ENCODE measurements around the gene ADGRL3.
"Not testable (repeated sequence)": the region's sequence is repeated elsewhere in the genome, so short reads cannot be mapped to it uniquely, and the experiment has no call there.

ADGRL3 gene

GRCh38 chr4:61628727-61629126 is 428.6 kb downstream of the ADGRL3 start:
- Histone ChIP-seq H4K20me1 (ENCODE audit: insufficient read depth, low read length) (no peaks in the 10 kb centered on the region), H3K27ac (ENCODE audit: low read length) (no peak overlapping the region), H3K9ac (ENCODE audit: low read length) (no peak overlapping the region), H3K4me3 (ENCODE audit: low read length) (no peak overlapping the region), H3K4me1 (ENCODE audit: low read length) (no peaks in the 10 kb centered on the region), H3K9me3 (ENCODE audit: insufficient read depth, low read length) (no peaks in the 10 kb centered on the region), H3K79me2 (ENCODE audit: low read length) (no peaks in the 10 kb centered on the region), H3K4me2 (ENCODE audit: low read length) (no peak overlapping the region), H3K36me3 (replicated peaks; ENCODE audit: low read depth, low read length) (no peaks in the 10 kb centered on the region), H3K27me3 (ENCODE audit: low read depth, low read length) (no peaks in the 10 kb centered on the region), H2AFZ (ENCODE audit: low read depth, low read length) (no peak overlapping the region)
- TF ChIP-seq CTCF (IDR thresholded peaks at IDR 0.05; ENCODE audit: low read depth, low read length) (no peak), EZH2phosphoT487 (IDR thresholded peaks at IDR 0.05; ENCODE audit: low read depth) (no peak)

- Histone ChIP-seq H3K9ac (ENCODE audit: low read length) (no peak overlapping the region), H3K27me3 (ENCODE audit: low read depth, low read length) (no peaks in the 10 kb centered on the region), H3K79me2 (ENCODE audit: low read length) (no peaks in the 10 kb centered on the region), H4K20me1 (ENCODE audit: insufficient read depth, low read length) (no peaks in the 10 kb centered on the region), H3K4me2 (ENCODE audit: low read length) (no peak overlapping the region), H3K4me3 (ENCODE audit: low read length) (no peak overlapping the region), H3K27ac (ENCODE audit: low read length) (no peak overlapping the region), H3K9me3 (ENCODE audit: insufficient read depth, low read length) (no peaks in the 10 kb centered on the region), H3K36me3 (replicated peaks; ENCODE audit: low read depth, low read length) (no peaks in the 10 kb centered on the region), H2AFZ (ENCODE audit: low read depth, low read length) (no peak overlapping the region), H3K4me1 (ENCODE audit: low read length) (no peaks in the 10 kb centered on the region)
- no peak for TF ChIP-seq EZH2phosphoT487 (IDR thresholded peaks at IDR 0.05; ENCODE audit: low read depth)
- TF ChIP-seq CTCF (IDR thresholded peaks at IDR 0.05; ENCODE audit: low read depth, low read length): no peak
Measured at GRCh38 chr4:61630548-61630947, 430.4 kb downstream of the ADGRL3 start.

- Histone ChIP-seq H2AFZ (ENCODE audit: low read depth, low read length) (no peak overlapping the region), H3K9me3 (ENCODE audit: insufficient read depth, low read length) (no peaks in the 10 kb centered on the region), H3K27me3 (ENCODE audit: low read depth, low read length) (no peaks in the 10 kb centered on the region), H3K79me2 (ENCODE audit: low read length) (no peaks in the 10 kb centered on the region), H3K27ac (ENCODE audit: low read length) (no peak overlapping the region), H3K9ac (ENCODE audit: low read length) (no peak overlapping the region), H3K4me1 (ENCODE audit: low read length) (no peaks in the 10 kb centered on the region; the same call in 1 of the 2 replicates), H4K20me1 (ENCODE audit: insufficient read depth, low read length) (no peaks in the 10 kb centered on the region), H3K4me3 (ENCODE audit: low read length) (no peak overlapping the region), H3K4me2 (ENCODE audit: low read length) (no peak overlapping the region), H3K36me3 (replicated peaks; ENCODE audit: low read depth, low read length) (no peaks in the 10 kb centered on the region)
- no peak for TF ChIP-seq CTCF (IDR thresholded peaks at IDR 0.05; ENCODE audit: low read depth, low read length)
- no peak for TF ChIP-seq EZH2phosphoT487 (IDR thresholded peaks at IDR 0.05; ENCODE audit: low read depth)
Measured at GRCh38 chr4:61638591-61638990, 438.5 kb downstream of the ADGRL3 start.

- not testable (repeated sequence) for H4K20me1 ChIP-seq (ENCODE audit: insufficient read depth, low read length); H3K36me3 ChIP-seq (replicated peaks; ENCODE audit: low read depth, low read length); H3K79me2 ChIP-seq (ENCODE audit: low read length); H2AFZ ChIP-seq (ENCODE audit: low read depth, low read length); H3K9ac ChIP-seq (ENCODE audit: low read length); H3K27me3 ChIP-seq (ENCODE audit: low read depth, low read length); H3K9me3 ChIP-seq (ENCODE audit: insufficient read depth, low read length); H3K4me3 ChIP-seq (ENCODE audit: low read length); H3K4me2 ChIP-seq (ENCODE audit: low read length); H3K4me1 ChIP-seq (ENCODE audit: low read length); H3K27ac ChIP-seq (ENCODE audit: low read length)
Measured at GRCh38 chr4:61646746-61647350, 446.7 kb downstream of the ADGRL3 start.

Data from OCI-LY3 (cell line).